Left ventricle myocardium inferior (tissue), 1 donor: ENCODE results near the gene CNTNAP2. TPM values are rescaled to one million over a fixed set of nuclear protein-coding genes. Genes with fewer than 3 reads are reported as not detected.

ENCODE experiments used
- DNase-seq: peaks from one replicate; pipeline ENCODE4 v3.0.0-alpha.2; 2020
- H3K27ac ChIP-seq: fragments of 200-600 bp; replicated peaks from 2 replicates; pipeline ENCODE4 v1.8.0; 2021
- H3K27me3 ChIP-seq: fragments of 200-600 bp; 2 replicates; pipeline ENCODE4 v1.8.0; 2021; ENCODE audit warnings: low read depth
- H3K36me3 ChIP-seq: fragments of 200-600 bp; 2 replicates; pipeline ENCODE4 v1.8.0; 2021
- H3K4me1 ChIP-seq: fragments of 200-600 bp; 2 replicates; pipeline ENCODE4 v1.8.0; 2021
- H3K4me3 ChIP-seq: fragments of 200-600 bp; 2 replicates; pipeline ENCODE4 v1.8.0; 2021; ENCODE audit warnings: mild to moderate bottlenecking, moderate library complexity
- H3K9me3 ChIP-seq: fragments of 200-600 bp; replicated peaks from 2 replicates; pipeline ENCODE4 v1.8.0; 2021
- CTCF ChIP-seq: fragments of 200-600 bp; IDR thresholded peaks from 2 replicates; pipeline ENCODE4 v1.8.0; 2021; ENCODE audit warnings: antibody characterized with exemption, mild to moderate bottlenecking, borderline replicate concordance
- intact Hi-C: fragments of 100-400 bp; cut with micrococcal nuclease; formaldehyde crosslinking; loops from one replicate; pipeline ENCODE4 v1.11.0; 2022
- total RNA-seq: library from RNA; stranded (reverse); fragmentation: NEBNext Ultra II Directional; extraction: Animal tissue kit (Norgen Biotek cat#: 25700); gene quantifications from one replicate; pipeline ENCODE4 v1.2.1, GENCODE V29; 2021
- donor health status: DM: no; HTN: yes; CAD: no; lungs with severe emphysema.

Gene CNTNAP2
- total RNA-seq, 1 donor from 2014 or later, result 0.99 TPM

- no peak for TF ChIP-seq CTCF
- no peak for DNase-seq
- Histone ChIP-seq H3K4me3 (no peak overlapping the region), H3K36me3 (no peaks in the 10 kb centered on the region), H3K4me1 (no peaks in the 10 kb centered on the region), H3K27me3 (no peaks in the 10 kb centered on the region), H3K27ac (no peak overlapping the region), H3K9me3 (peaks cover 17% of the 10 kb centered on the region)
- intact Hi-C loops, result no loop called here
Measured at GRCh38 chr7:147651601-147652000, 1535.0 kb downstream of the CNTNAP2 start.

DNA sequence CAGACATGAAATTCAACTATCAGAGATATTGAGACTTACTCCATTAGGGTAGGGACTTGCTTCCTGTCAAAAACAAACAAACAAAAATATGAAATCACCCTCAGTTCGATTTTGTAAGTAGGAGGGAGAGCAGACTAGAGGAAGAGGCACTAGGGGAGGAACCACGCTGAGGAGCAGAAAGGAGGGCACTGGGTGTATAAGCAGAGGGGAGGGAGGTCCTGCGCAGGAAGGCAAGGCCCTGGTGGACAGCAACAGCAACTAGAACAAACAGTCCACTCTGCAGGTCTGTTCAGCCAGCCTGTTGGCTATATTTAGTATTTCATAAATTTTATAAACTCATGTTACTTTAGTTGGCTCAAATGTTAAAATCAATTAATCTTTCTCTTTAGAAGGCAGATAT, 1536.9 kb downstream of the CNTNAP2 start:
- intact Hi-C loops, result no loop called here
- Histone ChIP-seq H3K27ac (no peak overlapping the region), H3K36me3 (no peaks in the 10 kb centered on the region), H3K27me3 (no peaks in the 10 kb centered on the region), H3K4me1 (no peaks in the 10 kb centered on the region), H3K9me3 (peaks cover 8% of the 10 kb centered on the region), H3K4me3 (no peak overlapping the region)
- DNase-seq, result no peak
- no peak for TF ChIP-seq CTCF

GRCh38 chr7:147658392-147658967, 1541.9 kb downstream of the CNTNAP2 start:
- no peak for DNase-seq
- no peak overlapping the region for H3K27ac ChIP-seq
- no peaks in the 10 kb centered on the region for H3K36me3 ChIP-seq
- peaks cover 8% of the 10 kb centered on the region for H3K9me3 ChIP-seq
- no peak for TF ChIP-seq CTCF
- H3K4me1 ChIP-seq, result no peaks in the 10 kb centered on the region
- intact Hi-C loops, result no loop called here
- no peak overlapping the region for H3K4me3 ChIP-seq
- no peaks in the 10 kb centered on the region for H3K27me3 ChIP-seq

DNA sequence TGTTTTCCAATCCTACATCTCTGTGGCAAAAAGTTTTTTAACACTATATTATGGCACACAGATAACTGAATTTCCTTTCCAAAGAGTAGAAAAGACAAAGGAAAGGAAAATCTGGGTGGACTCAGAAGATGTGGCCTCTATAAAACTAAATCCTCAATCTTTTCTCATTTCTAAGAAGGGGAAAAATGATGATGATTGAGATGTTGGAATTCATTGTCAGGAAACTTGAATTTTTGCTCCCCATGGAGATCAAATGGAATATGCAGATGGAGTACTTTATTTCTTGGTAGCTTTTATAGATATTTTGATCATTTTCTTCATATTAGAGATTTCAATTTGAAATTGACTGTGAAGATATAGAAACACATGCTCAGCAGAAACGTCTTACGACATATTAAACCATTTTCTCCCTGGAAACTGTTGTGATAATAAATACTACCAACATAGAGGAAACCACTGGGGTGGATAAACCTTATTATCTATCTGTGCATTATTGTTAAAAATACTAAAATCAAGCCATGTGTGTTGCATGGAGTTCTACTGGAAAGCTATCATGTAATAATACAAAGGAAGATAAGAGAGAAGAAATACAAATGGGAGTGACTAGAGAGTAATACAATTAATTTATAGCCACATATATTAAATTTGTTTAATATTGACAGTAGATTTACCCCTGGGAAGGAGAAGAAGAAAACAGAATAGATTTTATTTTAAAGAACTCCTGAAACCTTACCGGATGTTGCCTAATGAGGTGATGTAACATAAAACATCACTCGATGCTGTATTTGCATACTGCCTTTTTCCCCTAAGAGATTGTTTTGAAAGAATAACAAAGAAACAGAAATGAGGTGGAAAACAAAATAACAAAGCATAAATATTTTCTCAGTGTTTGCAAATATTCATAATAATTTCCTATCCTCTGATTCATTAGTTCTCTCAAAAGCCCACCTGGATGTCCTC, 1542.7 kb downstream of the CNTNAP2 start:
- no peak for TF ChIP-seq CTCF
- no peak overlapping the region for H3K4me3 ChIP-seq
- H3K4me1 ChIP-seq, result no peaks in the 10 kb centered on the region
- H3K27me3 ChIP-seq, result no peaks in the 10 kb centered on the region
- intact Hi-C loops, result no loop called here
- no peak overlapping the region for H3K27ac ChIP-seq
- DNase-seq, result no peak
- H3K9me3 ChIP-seq, result peaks cover 7% of the 10 kb centered on the region
- no peaks in the 10 kb centered on the region for H3K36me3 ChIP-seq

DNA sequence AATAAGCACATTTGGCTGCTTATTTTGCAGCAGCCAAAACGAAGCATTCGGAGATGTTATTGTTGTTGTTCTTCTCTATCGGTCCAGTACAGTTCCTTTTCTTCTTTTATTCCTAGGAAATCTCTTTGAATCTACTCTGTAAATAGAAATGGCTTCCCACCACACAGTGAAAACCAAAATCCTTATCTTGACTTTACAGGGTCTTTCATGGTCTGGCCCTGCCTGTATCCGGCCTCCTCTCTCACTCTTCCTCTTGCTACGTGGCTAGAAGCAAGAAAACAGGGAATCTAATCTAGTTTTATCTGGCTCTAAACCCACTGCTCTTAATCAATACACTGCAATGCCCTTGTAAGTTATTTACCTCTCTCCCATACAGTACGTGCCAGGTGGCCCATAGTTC, 1547.9 kb downstream of the CNTNAP2 start:
- no peak overlapping the region for H3K4me3 ChIP-seq
- H3K27me3 ChIP-seq, result no peaks in the 10 kb centered on the region
- peaks cover 9% of the 10 kb centered on the region for H3K9me3 ChIP-seq
- H3K27ac ChIP-seq, result no peak overlapping the region
- no peak for TF ChIP-seq CTCF
- H3K36me3 ChIP-seq, result no peaks in the 10 kb centered on the region
- intact Hi-C loops, result no loop called here
- no peak for DNase-seq
- H3K4me1 ChIP-seq, result no peaks in the 10 kb centered on the region
